GM12874 (cell line): Measurements from ENCODE around the gene TGFBI.

ENCODE experiments used
- TF ChIP-seq, protein P1 (sequence below): IDR thresholded peaks from 2 replicates; pipeline ENCODE4 v1.5.1; 2011; ENCODE audit warnings: low read depth, mild to moderate bottlenecking, control low read depth, low read length, moderate library complexity; ENCODE audit not compliant: insufficient read depth

TGFBI gene

GRCh38 chr5:135996611-135997010 is 32.2 kb upstream of the TGFBI start:
- TF ChIP-seq, protein P1, sequence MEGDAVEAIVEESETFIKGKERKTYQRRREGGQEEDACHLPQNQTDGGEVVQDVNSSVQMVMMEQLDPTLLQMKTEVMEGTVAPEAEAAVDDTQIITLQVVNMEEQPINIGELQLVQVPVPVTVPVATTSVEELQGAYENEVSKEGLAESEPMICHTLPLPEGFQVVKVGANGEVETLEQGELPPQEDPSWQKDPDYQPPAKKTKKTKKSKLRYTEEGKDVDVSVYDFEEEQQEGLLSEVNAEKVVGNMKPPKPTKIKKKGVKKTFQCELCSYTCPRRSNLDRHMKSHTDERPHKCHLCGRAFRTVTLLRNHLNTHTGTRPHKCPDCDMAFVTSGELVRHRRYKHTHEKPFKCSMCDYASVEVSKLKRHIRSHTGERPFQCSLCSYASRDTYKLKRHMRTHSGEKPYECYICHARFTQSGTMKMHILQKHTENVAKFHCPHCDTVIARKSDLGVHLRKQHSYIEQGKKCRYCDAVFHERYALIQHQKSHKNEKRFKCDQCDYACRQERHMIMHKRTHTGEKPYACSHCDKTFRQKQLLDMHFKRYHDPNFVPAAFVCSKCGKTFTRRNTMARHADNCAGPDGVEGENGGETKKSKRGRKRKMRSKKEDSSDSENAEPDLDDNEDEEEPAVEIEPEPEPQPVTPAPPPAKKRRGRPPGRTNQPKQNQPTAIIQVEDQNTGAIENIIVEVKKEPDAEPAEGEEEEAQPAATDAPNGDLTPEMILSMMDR: no peak

GRCh38 chr5:135997673-135998335 is 31.0 kb upstream of the TGFBI start:
- TF ChIP-seq, protein P1: no peak

- TF ChIP-seq, protein P1: no peak
Observed at GRCh38 chr5:135998889-135999288, 29.9 kb upstream of the TGFBI start.

DNA sequence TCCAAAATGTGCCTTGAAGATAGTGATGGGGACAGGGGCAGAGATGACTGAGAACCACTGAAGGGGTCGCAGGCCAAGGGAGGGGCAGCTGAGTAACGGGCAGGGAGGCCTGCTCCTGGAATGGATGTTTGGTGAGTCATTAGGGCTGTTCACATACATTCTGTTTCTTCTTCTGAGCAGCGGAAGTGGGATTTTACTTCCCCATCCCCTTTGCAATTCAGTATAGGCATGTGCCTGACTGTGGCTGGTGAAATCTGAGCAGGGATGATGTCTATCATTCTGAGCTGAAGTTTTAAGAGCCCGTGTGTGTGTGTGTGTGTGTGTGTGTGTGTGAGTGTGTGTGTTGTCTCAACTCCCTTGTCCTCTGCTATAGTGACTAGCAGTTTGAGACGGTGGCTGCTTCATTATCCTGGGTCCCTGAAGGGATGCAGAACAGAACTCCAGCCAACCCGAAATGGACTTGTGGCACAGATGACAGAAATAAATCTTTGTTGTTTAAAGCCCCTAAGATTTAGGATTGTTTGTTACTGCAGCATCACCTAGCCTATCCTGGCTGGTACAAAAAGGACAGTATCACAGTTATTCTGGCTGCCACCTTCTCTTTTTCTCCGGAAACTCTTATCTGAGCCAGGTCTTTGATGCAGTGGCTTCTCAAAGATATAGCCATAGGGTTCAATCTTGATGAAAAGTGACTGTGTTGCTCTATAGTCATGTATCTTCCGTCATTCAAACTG is 29.2 kb upstream of the TGFBI start:
- TF ChIP-seq, protein P1: no peak

DNA sequence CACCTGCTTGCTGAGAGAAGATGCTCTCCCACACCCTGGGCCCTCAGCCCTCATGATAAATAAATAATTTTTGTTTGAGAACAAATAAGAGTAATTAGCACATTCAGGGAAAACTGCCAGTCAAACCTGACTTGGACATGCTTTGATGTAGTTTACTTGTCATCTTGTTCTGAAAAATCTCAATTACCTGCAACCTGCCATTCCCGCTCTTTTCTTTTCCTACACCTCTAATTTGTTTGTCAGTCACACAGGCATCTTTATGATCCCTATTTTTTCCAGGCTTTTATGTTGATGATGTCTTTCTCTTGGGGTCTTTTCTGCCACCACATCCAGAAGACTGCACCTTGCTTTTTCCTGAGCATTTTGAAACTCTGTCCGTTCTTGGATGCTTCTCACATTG is 28.6 kb upstream of the TGFBI start:
- TF ChIP-seq, protein P1: no peak

GRCh38 chr5:136000932-136001331 is 27.9 kb upstream of the TGFBI start:
- TF ChIP-seq, protein P1: no peak

- TF ChIP-seq, protein P1: no peak
Observed at GRCh38 chr5:136001466-136001981, 27.3 kb upstream of the TGFBI start.
